Measurements from ENCODE around the gene STAT5B. TPM values are rescaled to one million over a fixed set of nuclear protein-coding genes. Genes with fewer than 3 reads are reported as not detected.

The STAT5B gene
- total and polyA plus RNA-seq, 9 of the 15 experiments (the other 6 are each of a cell fraction or from before 2014, with no cell fraction given): 20.8 to 176 (median 92.4) TPM

DNA sequence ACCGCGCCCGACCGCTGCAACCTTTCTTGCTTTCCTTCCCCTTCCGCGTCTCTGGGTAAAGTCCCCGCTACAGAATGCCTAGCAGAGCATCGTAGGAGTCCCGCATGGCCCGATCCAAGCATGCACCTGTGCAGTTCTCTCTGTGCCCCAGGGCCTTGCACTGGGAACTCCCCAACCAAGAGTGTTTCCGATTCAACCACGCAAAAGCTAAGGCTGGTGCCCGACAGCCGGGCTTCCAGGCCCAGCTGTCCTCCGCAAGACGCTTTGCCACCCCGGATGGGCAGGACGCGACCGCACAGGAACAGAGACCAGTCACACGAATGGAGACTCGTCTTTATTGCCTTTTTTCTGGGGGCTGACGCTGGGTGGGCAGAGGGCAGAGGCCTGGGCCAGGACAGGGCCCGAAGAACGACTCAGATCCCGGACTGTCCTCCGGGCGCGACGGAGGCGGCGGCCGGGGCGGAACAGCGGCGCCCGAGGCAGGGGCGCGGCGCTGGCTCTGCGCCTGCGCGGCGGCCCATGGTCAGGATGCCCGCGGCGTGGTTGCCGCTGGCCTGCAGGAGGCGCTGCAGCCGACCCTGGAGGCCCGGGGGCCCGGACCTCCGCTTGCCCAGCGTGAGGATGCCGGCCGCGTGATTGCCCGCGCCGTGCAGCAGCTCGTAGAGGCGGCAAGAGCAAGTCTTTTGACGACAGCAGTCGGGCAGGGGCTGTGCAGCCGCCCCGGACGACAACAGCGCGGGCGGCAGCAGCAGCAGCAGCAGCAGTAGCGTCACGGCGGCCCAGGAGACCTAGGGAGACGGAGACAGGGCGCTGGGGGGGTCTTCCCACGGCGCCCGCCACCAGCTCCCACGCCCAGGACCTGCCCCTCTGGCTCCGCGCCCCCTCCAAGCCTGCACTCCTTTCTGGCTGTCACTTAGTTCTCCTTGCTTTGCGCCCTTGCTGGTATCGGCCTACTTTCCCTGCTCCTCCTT is 92.2 kb downstream of the STAT5B start (continued):
- TF ChIP-seq THRAP3 (IDR thresholded peaks at IDR 0.05; ENCODE audit: borderline replicate concordance): no peak
- 0 out of 2 replicates have a peak, but pooled peaks have one; percentile 17 for TF ChIP-seq CREB1 (IDR thresholded peaks at IDR 0.05)
- peak; percentile 42; the same call in 1 of the 2 replicates for TF ChIP-seq CREB1 (CRISPR knock-in tag; IDR thresholded peaks at IDR 0.05)
- no peak for TF ChIP-seq KDM1A (IDR thresholded peaks at IDR 0.05)
- TF ChIP-seq PML (IDR thresholded peaks at IDR 0.05; ENCODE audit: low read length): no peak
- TF ChIP-seq ELF2 (CRISPR knock-in tag; IDR thresholded peaks at IDR 0.05): 0 out of 2 replicates have a peak, but pooled peaks have one; percentile 34
- no peak for TF ChIP-seq ARHGAP35 (IDR thresholded peaks at IDR 0.05; ENCODE audit: partially characterized antibody)
- no peak for TF ChIP-seq HMG20B (CRISPR knock-in tag; IDR thresholded peaks at IDR 0.05)
- TF ChIP-seq EP300 (IDR thresholded peaks at IDR 0.05; ENCODE audit: low read length): no peak
- TF ChIP-seq PRMT5 (CRISPR knock-in tag; IDR thresholded peaks at IDR 0.05): peak; percentile 59; the same call in 1 of the 2 replicates
- TF ChIP-seq TEAD1 (CRISPR knock-in tag; IDR thresholded peaks at IDR 0.05): peak in 1 of 2 experiments; percentile 31; a peak in 2 of 4 replicates
- TF ChIP-seq, protein P1, sequence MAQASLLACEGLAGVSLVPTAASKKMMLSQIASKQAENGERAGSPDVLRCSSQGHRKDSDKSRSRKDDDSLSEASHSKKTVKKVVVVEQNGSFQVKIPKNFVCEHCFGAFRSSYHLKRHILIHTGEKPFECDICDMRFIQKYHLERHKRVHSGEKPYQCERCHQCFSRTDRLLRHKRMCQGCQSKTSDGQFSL (CRISPR knock-in tag; IDR thresholded peaks at IDR 0.05): peak; percentile 17; the same call in 1 of the 2 replicates
- TF ChIP-seq, protein P1 (tag; IDR thresholded peaks at IDR 0.05): no peak
- TF ChIP-seq RFX5 (IDR thresholded peaks at IDR 0.05; ENCODE audit: low read depth, low read length): no peak
- TF ChIP-seq, protein P2, sequence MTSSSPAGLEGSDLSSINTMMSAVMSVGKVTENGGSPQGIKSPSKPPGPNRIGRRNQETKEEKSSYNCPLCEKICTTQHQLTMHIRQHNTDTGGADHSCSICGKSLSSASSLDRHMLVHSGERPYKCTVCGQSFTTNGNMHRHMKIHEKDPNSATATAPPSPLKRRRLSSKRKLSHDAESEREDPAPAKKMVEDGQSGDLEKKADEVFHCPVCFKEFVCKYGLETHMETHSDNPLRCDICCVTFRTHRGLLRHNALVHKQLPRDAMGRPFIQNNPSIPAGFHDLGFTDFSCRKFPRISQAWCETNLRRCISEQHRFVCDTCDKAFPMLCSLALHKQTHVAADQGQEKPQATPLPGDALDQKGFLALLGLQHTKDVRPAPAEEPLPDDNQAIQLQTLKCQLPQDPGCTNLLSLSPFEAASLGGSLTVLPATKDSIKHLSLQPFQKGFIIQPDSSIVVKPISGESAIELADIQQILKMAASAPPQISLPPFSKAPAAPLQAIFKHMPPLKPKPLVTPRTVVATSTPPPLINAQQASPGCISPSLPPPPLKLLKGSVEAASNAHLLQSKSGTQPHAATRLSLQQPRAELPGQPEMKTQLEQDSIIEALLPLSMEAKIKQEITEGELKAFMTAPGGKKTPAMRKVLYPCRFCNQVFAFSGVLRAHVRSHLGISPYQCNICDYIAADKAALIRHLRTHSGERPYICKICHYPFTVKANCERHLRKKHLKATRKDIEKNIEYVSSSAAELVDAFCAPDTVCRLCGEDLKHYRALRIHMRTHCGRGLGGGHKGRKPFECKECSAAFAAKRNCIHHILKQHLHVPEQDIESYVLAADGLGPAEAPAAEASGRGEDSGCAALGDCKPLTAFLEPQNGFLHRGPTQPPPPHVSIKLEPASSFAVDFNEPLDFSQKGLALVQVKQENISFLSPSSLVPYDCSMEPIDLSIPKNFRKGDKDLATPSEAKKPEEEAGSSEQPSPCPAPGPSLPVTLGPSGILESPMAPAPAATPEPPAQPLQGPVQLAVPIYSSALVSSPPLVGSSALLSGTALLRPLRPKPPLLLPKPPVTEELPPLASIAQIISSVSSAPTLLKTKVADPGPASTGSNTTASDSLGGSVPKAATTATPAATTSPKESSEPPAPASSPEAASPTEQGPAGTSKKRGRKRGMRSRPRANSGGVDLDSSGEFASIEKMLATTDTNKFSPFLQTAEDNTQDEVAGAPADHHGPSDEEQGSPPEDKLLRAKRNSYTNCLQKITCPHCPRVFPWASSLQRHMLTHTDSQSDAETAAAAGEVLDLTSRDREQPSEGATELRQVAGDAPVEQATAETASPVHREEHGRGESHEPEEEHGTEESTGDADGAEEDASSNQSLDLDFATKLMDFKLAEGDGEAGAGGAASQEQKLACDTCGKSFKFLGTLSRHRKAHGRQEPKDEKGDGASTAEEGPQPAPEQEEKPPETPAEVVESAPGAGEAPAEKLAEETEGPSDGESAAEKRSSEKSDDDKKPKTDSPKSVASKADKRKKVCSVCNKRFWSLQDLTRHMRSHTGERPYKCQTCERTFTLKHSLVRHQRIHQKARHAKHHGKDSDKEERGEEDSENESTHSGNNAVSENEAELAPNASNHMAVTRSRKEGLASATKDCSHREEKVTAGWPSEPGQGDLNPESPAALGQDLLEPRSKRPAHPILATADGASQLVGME (CRISPR knock-in tag; IDR thresholded peaks at IDR 0.05): peak; percentile 71; the same call in 1 of the 2 replicates
- peak in 1 of 2 experiments; percentile 70; a peak in 1 of 3 replicates for TF ChIP-seq CBX3 (IDR thresholded peaks at IDR 0.05; ENCODE audit: borderline replicate concordance in 1 of 2, low read length in 2 of 2)
- TF ChIP-seq, protein P3, sequence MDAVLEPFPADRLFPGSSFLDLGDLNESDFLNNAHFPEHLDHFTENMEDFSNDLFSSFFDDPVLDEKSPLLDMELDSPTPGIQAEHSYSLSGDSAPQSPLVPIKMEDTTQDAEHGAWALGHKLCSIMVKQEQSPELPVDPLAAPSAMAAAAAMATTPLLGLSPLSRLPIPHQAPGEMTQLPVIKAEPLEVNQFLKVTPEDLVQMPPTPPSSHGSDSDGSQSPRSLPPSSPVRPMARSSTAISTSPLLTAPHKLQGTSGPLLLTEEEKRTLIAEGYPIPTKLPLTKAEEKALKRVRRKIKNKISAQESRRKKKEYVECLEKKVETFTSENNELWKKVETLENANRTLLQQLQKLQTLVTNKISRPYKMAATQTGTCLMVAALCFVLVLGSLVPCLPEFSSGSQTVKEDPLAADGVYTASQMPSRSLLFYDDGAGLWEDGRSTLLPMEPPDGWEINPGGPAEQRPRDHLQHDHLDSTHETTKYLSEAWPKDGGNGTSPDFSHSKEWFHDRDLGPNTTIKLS (IDR thresholded peaks at IDR 0.05; ENCODE audit: borderline replicate concordance, low read depth): peak; percentile 57; the same call in 1 of the 2 replicates
- TF ChIP-seq RBM34 (IDR thresholded peaks at IDR 0.05; ENCODE audit: borderline replicate concordance, insufficient read depth, low read length): no peak

Data from K562 (cell line).